Lower leg skin (tissue), 4 donors: Measurements from ENCODE around the gene PLXDC1. TPM values are rescaled to one million over a fixed set of nuclear protein-coding genes. Genes with fewer than 3 reads are reported as not detected.

ENCODE experiments used
- DNase-seq, 2 donors: peaks; one replicate each; pipeline ENCODE4 v3.0.0-alpha.2; 2019; ENCODE audit warnings: low spot score in 2 of 2
- H3K4me3 ChIP-seq: fragments of 200-600 bp; sonication (generic); 2 replicates; pipeline ENCODE4 v1.5.1; 2017; ENCODE audit warnings: mild to moderate bottlenecking, low read depth; ENCODE audit not compliant: poor library complexity, severe bottlenecking
- CTCF ChIP-seq, 3 donors: fragments of 450-650 bp; IDR thresholded peaks; one replicate each; pipeline ENCODE4 v1.5.1; 2016; ENCODE audit warnings: antibody characterized with exemption in 3 of 3, mild to moderate bottlenecking in 3 of 3, moderate library complexity in 2 of 3
- POLR2A ChIP-seq, 2 donors: fragments of 450-650 bp; IDR thresholded peaks; one replicate each; pipeline ENCODE4 v1.6.1; 2016 to 2017; ENCODE audit warnings: antibody characterized with exemption in 2 of 2, mild to moderate bottlenecking in 1 of 2, moderate library complexity in 1 of 2
- WGBS, 2 donors: methylation state at CpG; one replicate each; pipeline ENCODE4 v1.1.5; 2018; 5-methylcytosine and 5-hydroxymethylcytosine counted together
- intact Hi-C: fragments of 100-400 bp; cut with DNase I; formaldehyde crosslinking; loops from one replicate; pipeline ENCODE4 v1.15.0; 2023; ENCODE audit warnings: low total_unique reads
- total RNA-seq, 4 donors: library from RNA; depleted of rRNA; stranded (reverse); fragments of >200 nt; gene quantifications; one replicate each; pipeline ENCODE4 v1.1.0, GENCODE V29; 2016

The PLXDC1 gene
- total RNA-seq, 4 donors from 2014 or later, result 2.7 to 8.1 (median 5.2) TPM

- 50 to 72% methylated on average over 4 to 5 of the region's 5 CpGs for WGBS, 2 donors
- H3K4me3 ChIP-seq, result no peak overlapping the region
- TF ChIP-seq POLR2A (IDR thresholded peaks at IDR 0.05) (no peak), CTCF (IDR thresholded peaks at IDR 0.05) (no peak)
- intact Hi-C loops, result loop anchor here (10.0 kb wide), 2 partner anchors 166 to 346 kb away; no protein-coding TSS in a partner anchor
- no peak for DNase-seq
Measured at GRCh38 chr17:39150795-39151149, 665 bp downstream of the PLXDC1 start.

GRCh38 chr17:39150104-39150634 is 1.3 kb downstream of the PLXDC1 start:
- no peak overlapping the region for H3K4me3 ChIP-seq
- WGBS, 2 donors, result 80 to 87% methylated on average over 5 of the region's 5 CpGs
- intact Hi-C loops, result loop anchor here (10.0 kb wide), 2 partner anchors 165 to 345 kb away; no protein-coding TSS in a partner anchor
- TF ChIP-seq POLR2A (IDR thresholded peaks at IDR 0.05) (no peak), CTCF (IDR thresholded peaks at IDR 0.05) (no peak)
- DNase-seq, result no peak

- no peak for TF ChIP-seq POLR2A (IDR thresholded peaks at IDR 0.05)
- DNase-seq, result no peak
- 76 to 79% methylated on average over 13 of the region's 13 CpGs for WGBS, 2 donors
- intact Hi-C loops, result no loop called here
- no peak overlapping the region for H3K4me3 ChIP-seq
Measured at GRCh38 chr17:39147221-39148185, 3.9 kb downstream of the PLXDC1 start.

GRCh38 chr17:39146273-39146672 is 5.2 kb downstream of the PLXDC1 start:
- TF ChIP-seq CTCF (IDR thresholded peaks at IDR 0.05) (no peak), POLR2A (IDR thresholded peaks at IDR 0.05) (no peak)
- H3K4me3 ChIP-seq, result no peak overlapping the region
- intact Hi-C loops, result no loop called here
- no peak for DNase-seq
- WGBS, 2 donors, result 98 to 100% methylated on average over 3 of the region's 3 CpGs

- TF ChIP-seq POLR2A (IDR thresholded peaks at IDR 0.05) (no peak), CTCF (IDR thresholded peaks at IDR 0.05) (no peak)
Measured at GRCh38 chr17:39145143-39145542, 6.3 kb downstream of the PLXDC1 start.

GRCh38 chr17:39144416-39144840 is 7.0 kb downstream of the PLXDC1 start:
- TF ChIP-seq POLR2A (IDR thresholded peaks at IDR 0.05) (no peak), CTCF (IDR thresholded peaks at IDR 0.05) (no peak)
- no peak overlapping the region for H3K4me3 ChIP-seq
- intact Hi-C loops, result no loop called here
- 18 to 27% methylated on average over 9 of the region's 9 CpGs for WGBS, 2 donors
- DNase-seq, result peak; percentile 89 to 96

More at GRCh38 chr17:39145143-39145542, 6.3 kb downstream of the PLXDC1 start:
- whole genome bisulfite sequencing, 2 donors, result 58 to 79% methylated on average over 2 to 3 of the region's 3 CpGs
- intact Hi-C loops, result no loop called here
- H3K4me3 ChIP-seq, result no peak overlapping the region
- DNase-seq, result no peak
